Measurements from ENCODE around the gene NIPAL3.
"Not testable (repeated sequence)": the region's sequence is repeated elsewhere in the genome, so short reads cannot be mapped to it uniquely, and the experiment has no call there.

The NIPAL3 gene

GRCh38 chr1:24492935-24493334 lies 77.3 kb downstream of the NIPAL3 start:
- not testable (repeated sequence) for DNase-seq

GRCh38 chr1:24493785-24494184 lies 78.2 kb downstream of the NIPAL3 start:
- DNase-seq, result no peak

- peak; percentile 38 for DNase-seq
Measured at GRCh38 chr1:24498589-24498988, 83.0 kb downstream of the NIPAL3 start.

GRCh38 chr1:24500448-24501048 lies 84.9 kb downstream of the NIPAL3 start:
- no peak for DNase-seq

GRCh38 chr1:24501371-24502064 lies 85.9 kb downstream of the NIPAL3 start:
- peak; percentile 56 for DNase-seq

GRCh38 chr1:24502065-24502708 lies 86.6 kb downstream of the NIPAL3 start:
- DNase-seq, result peak; percentile 89

GRCh38 chr1:24502709-24503058 lies 87.1 kb downstream of the NIPAL3 start, which contains the start of gene RCAN3:
TSS of gene RCAN3 (plus strand) at chr1:24502836. CDS start at chr1:24514373, 11,537 bp downstream.
- DNase-seq, result peak; percentile 86

GRCh38 chr1:24503059-24503751 lies 87.6 kb downstream of the NIPAL3 start:
- DNase-seq, result peak; percentile 53

GRCh38 chr1:24503870-24504523 lies 88.4 kb downstream of the NIPAL3 start:
- peak; percentile 21 for DNase-seq

GRCh38 chr1:24504560-24504959 lies 89.0 kb downstream of the NIPAL3 start:
- no peak for DNase-seq

- DNase-seq, result no peak
Measured at GRCh38 chr1:24505816-24506215, 90.2 kb downstream of the NIPAL3 start.

- DNase-seq, result peak; percentile 62
Measured at GRCh38 chr1:24506691-24507381, 91.2 kb downstream of the NIPAL3 start.

- peak; percentile 66 for DNase-seq
Measured at GRCh38 chr1:24507405-24507804, 91.8 kb downstream of the NIPAL3 start.

GRCh38 chr1:24508911-24509310 lies 93.3 kb downstream of the NIPAL3 start:
- no peak for DNase-seq

GRCh38 chr1:24513706-24514105 lies 98.1 kb downstream of the NIPAL3 start:
- DNase-seq, result no peak

GRCh38 chr1:24514946-24515345 lies 99.3 kb downstream of the NIPAL3 start:
- no peak for DNase-seq

- not testable (repeated sequence) for DNase-seq
Measured at GRCh38 chr1:24515671-24516209, 100.1 kb downstream of the NIPAL3 start.

- no peak for DNase-seq
Measured at GRCh38 chr1:24516506-24516905, 100.9 kb downstream of the NIPAL3 start.

GRCh38 chr1:24517898-24518297 lies 102.3 kb downstream of the NIPAL3 start:
- no peak for DNase-seq

GRCh38 chr1:24520282-24520681 lies 104.7 kb downstream of the NIPAL3 start:
- not testable (repeated sequence) for DNase-seq

Measured in CD4-positive, alpha-beta T cell treated with Interleukin-17A for 1 hour (primary cell).